GM10847 (cell line): Measurements from ENCODE around the gene TOLLIP.

Experiments
- POLR2A ChIP-seq: IDR thresholded peaks from 2 replicates; pipeline ENCODE4 v1.6.1; 2011; ENCODE audit not compliant: insufficient read length; ENCODE audit errors: extremely low read depth

Gene TOLLIP

DNA sequence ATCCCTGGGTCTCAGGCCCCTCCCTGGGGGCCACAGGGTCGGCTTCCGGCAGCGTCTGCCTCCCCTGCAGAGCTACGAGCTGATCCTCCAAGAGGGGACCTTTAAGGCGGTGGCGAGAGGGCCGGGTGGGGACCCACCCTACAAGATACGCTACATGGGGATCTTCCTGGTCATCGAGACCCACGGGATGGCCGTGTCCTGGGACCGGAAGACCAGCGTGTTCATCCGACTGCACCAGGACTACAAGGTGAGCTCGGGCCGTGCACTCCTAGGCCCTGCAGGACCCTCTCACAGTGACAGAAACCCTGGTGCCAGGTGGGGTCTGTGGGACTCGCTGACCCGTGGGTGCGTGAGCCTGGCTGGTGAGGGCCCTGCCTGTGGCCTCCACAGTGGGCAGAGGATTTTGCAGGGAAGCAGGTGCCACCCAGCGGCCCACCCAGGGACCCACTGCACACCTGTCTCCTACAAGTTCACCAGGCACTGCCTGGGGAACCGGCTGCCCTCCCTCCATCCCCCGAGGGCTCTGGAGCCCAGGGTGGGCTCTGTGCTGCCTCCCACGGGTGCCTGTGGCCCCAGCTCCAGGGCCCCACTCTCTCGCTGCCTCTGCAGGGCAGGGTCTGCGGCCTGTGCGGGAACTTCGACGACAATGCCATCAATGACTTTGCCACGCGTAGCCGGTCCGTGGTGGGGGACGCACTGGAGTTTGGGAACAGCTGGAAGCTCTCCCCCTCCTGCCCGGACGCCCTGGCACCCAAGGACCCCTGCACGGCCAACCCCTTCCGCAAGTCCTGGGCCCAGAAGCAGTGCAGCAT lies 72.9 kb downstream of the TOLLIP start:
- TF ChIP-seq POLR2A: no peak

DNA sequence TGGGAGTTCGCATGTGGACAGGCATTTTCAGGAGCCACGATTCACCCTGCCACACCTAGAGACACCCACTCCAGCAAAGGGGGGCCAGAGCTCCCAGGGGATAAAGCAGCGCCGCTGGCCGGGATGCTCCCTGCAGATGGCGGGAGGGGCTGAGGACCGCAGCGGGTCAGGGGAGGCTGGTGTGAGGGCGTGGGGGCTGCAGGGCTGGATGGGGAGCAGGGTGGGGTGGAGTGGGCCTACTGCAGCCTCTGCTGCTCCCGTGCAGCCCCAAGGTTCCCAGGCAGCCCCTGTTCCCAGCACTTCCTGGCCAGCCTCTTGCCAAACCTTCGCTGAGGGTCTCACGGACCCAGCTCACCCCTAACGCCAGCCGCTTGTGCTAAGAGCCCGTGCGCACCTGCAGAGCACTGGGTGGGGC lies 73.5 kb downstream of the TOLLIP start:
- TF ChIP-seq POLR2A: no peak

DNA sequence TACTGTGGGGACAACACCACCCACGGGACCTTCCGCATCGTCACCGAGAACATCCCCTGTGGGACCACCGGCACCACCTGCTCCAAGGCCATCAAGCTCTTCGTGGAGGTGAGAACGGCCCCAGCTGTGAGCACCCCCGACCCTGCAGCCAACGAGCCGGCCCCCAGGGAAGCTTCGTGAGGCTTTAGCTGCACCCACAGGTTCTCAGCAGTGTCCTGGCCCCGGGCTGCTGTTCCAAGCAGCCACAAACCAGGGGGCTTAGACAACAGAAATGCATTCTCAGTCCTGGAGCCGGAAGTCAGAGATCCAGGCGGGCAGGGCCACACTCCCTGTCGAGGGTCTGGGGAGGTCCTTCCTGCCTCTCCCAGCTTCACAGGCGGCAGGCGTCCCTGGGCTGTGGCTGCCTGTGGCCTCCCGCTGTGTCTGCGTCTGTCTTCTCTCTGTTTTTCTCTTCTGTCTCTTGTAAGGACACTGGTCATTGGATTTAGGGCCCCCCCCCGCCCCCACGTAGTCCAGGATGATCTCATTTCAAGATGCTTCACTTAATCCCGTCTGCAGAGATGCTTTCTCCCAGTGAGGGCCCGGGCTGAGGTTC lies 74.0 kb downstream of the TOLLIP start:
- no peak for TF ChIP-seq POLR2A

DNA sequence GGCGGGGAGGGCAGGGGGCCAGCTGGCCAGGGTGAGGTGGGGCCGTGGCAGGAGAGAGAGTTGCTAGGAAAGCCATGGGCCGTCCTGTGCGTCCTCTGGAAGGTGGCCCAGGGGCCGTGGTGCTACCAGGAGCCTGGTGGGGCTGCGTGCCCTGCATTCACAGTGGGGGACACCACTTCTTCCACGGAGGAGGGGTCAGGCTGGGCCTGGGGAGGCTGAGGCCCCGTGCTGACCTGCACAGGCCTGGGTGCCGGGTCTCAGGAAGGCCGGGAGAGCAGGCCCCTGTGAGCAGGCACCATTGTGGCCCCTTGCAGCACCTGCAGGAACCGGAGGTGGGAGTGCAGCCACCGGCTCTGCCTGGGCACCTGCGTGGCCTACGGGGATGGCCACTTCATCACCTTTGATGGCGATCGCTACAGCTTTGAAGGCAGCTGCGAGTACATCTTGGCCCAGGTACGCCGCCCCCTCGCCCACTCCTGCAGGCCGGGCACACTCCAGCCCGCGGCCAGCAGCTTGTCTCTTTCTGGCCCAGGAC lies 74.6 kb downstream of the TOLLIP start:
- no peak for TF ChIP-seq POLR2A

DNA sequence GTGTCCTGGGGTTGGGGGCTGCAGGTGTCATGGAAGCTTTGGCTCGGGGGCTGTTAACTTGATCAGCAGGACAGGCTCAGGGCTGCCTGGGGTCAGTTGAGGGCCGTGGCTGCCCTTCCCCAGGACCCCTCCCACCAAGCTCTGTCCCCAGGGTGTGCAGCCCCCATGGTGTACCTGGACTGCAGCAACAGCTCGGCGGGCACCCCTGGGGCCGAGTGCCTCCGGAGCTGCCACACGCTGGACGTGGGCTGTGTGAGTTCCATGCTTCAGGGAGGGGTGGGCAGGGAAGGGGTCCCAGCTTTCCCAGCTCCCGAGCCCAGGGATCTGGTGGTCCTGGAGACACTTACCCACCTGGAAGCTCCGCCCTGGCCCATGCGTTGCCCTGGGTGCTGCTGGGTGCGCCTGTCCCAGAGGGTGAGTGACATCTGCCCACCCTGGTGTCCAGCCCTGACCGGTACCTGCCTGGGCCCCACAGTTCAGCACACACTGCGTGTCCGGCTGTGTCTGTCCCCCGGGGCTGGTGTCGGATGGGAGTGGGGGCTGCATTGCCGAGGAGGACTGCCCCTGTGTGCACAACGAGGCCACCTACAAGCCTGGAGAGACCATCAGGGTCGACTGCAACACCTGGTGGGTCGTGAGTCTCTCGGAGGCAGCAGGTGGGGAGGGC lies 75.2 kb downstream of the TOLLIP start:
- no peak for TF ChIP-seq POLR2A

DNA sequence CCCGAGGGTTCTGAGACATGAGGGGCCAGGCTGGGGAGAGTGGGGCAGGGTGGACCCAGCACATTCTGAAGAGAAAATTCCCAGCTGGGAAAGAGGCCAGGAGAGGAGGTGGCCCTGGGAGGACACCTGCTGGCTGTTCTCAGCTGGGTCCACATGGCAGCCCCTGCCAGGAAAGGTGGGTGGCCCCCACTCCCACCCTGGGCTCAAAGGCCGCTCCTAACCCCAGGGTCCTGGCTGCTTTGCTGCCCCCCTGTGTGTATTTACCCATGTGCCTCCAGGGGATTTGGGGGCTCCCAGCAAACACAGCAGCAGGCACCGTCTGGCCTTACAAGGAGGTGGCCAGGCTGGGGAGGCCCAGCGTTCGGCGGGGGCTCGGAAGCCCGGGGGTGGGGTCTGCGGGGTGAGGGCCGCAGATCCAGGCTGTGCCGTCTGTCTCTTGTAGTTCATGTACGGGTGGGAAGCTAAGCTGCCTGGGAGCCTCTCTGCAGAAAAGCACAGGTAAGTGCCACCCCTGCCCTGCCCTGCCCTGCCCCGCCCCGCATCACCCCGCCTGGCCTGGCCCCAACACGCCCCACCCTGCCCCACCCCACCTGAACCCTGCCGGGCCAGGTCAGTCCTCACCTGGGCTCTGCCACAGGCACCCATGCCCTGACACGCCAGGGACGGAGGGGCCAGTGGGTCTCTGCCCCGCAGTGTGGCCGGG lies 75.9 kb downstream of the TOLLIP start:
- TF ChIP-seq POLR2A: no peak

DNA sequence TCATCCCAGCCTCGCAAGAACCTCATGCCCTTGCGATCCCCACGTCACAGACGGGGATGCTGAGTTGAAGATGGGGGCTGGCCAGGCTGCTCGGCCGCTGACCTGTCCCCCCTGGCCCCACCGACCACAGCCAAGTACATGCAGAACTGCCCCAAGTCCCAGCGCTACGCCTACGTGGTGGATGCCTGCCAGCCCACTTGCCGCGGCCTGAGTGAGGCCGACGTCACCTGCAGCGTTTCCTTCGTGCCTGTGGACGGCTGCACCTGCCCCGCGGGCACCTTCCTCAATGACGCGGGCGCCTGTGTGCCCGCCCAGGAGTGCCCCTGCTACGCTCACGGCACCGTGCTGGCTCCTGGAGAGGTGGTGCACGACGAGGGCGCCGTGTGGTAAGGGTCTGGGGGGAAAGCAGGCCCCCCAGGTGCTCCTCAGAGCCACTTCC lies 76.5 kb downstream of the TOLLIP start:
- no peak for TF ChIP-seq POLR2A

DNA sequence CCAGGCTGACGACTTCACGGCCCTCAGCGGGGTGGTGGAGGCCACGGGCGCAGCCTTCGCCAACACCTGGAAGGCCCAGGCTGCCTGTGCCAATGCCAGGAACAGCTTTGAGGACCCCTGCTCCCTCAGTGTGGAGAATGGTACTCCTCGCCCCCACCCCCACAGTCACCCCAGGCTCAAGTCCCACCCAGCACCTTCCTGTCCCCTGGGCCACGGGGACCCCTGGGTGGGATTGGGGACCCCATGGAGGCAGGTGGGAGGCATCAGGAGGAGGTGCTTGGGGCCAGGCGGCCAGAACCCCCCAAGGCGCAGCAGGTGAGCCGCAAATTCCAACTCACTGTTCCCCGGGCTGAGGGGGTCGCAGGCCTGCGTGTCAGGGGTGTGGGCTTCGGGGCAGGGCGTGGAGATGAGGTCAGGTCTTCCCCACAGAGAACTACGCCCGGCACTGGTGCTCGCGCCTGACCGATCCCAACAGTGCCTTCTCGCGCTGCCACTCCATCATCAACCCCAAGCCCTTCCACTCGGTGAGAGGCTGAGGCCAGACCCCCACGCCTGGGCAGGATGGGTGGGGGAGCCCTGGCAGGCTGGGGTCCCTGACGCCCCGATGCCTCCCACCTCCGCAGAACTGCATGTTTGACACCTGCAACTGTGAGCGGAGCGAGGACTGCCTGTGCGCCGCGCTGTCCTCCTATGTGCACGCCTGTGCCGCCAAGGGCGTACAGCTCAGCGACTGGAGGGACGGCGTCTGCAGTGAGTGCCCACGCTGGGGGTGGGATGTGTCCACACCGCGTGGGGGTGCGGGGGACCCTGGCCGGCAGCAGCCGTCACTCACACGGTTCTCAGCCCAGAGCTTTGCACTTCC lies 77.2 kb downstream of the TOLLIP start:
- no peak for TF ChIP-seq POLR2A

DNA sequence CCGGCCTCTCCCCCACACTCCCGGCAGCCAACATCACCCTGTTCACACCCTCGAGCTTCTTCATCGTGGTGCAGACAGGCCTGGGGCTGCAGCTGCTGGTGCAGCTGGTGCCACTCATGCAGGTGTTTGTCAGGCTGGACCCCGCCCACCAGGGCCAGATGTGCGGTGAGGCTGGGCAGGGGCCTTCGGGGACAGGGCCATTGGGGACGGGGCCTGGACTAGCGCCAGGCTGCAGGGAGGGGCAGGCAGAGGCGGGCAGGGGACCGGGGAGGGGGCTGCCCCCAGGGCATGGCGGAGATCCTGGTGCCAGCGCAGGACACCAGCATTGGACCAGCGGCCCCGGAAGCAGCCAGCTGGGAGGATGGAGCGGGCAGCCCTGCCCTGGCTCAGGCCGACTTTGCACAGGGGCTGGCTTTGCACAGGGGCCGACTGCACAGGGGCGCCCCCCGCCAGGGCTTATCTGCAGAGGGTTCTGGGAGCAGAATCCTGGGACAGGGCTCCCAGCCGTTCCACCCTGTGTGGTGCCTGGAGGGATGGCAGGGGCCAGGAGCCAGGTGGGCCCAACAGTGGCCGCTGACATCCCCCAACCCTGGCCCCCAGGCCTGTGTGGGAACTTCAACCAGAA lies 77.9 kb downstream of the TOLLIP start:
- no peak for TF ChIP-seq POLR2A

DNA sequence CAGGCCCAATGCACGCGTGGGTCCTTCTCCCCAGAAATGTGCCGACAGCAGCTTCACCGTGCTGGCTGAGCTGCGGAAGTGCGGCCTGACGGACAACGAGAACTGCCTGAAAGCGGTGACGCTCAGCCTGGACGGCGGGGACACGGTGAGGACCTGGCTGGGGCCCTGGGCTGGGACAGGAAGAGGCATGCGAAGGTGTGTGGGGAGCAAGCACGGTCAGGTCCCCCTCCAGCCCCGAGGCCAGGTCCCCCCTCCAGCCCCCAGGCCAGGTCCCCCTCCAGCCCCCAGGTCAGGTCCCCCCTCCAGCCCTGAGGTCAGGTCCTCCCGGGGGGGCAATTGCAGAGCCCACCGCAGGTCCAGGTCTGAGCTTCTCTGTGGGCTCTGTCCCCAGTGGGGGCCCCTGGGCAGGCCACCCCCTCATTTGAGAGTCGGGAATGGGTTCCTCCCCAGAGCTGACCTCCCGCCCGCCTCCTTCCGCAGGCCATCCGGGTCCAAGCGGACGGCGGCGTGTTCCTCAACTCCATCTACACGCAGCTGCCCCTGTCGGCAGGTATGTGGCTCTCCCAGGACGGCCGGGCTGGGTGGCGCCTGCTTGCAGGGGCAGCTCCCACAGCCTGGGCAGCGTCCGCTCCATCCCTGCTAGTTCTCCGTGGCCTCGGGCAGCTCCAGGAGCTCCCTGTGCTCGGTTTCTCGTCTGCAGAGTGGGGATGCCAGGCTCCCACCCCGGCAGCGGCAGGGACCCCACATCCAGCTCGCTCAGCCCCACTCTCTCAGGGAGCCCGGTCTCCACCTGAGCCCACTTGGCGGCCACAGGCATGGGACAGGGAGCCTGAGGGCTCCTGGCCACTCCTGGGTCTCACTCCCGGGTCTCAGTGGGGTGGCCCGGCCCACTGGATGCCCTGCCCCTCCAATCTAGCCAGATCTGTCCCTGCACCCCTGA lies 78.7 kb downstream of the TOLLIP start:
- TF ChIP-seq POLR2A: no peak

DNA sequence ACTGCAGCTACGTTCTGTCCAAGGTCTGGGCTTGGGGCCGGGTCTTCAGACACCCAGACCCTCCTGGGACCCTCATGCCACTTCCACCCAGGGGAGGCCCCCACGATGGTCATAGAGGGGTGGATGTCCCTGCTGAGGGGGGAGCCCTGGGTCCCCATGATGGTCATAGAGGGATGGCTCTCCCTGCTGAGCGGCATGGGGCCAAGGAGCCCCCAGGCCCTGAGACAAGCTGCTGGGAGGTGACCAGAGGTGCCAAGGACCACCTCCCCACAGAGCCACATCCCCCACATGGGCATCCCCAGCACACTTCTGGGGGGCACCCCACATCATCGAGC lies 79.3 kb downstream of the TOLLIP start:
- no peak for TF ChIP-seq POLR2A

DNA sequence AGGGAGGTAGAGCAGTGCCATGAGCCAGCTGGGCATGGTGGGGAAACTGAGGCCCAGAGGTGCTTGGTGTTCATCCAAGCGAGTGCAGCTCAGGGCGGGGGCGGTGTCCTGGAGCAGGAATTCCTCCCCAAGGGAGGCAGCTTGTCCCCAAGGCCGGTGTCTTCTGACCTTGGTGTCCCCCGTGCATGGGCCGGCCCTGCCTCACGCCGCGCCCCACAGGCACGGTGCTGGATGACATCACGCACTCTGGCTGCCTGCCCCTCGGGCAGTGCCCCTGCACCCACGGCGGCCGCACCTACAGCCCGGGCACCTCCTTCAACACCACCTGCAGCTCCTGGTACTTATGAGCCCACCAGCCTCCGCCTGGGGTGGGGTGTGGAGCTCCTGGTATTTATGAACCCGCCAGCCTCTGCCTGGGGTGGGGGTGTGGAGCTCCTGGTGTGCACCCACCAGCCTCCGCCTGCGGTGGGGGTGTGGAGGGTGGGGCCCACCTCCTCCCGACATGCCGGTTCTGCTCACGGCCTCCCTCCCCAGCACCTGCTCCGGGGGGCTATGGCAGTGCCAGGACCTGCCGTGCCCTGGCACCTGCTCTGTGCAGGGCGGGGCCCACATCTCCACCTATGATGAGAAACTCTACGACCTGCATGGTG lies 79.8 kb downstream of the TOLLIP start:
- no peak for TF ChIP-seq POLR2A

DNA sequence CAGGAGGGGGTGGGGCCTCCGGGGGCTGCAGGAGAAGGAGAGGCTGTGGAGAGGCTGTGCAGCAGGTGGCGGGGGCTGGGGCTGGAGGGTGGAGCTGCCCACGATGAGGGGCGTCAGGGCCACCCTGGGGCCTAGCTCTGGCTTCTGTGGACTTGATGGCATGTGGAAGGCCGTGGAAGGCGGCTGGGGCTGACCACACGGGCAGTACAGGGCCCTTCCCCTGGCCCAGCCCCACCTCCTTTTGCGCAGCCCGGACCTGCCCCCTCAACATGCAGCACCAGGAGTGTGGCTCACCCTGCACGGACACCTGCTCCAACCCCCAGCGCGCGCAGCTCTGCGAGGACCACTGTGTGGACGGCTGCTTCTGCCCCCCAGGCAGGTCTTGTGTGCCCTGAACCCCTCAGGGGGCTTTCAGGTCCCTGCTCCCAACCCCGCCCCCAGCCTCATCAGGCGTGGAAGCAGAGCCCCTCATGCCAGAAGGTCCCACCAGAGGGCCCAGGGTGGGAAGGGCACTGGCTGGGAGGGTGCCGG lies 80.4 kb downstream of the TOLLIP start:
- no peak for TF ChIP-seq POLR2A
